ENCODE data around the gene MEIS2. TPM values are rescaled to one million over a fixed set of nuclear protein-coding genes. Genes with fewer than 3 reads are reported as not detected.

The MEIS2 gene
- total and polyA plus RNA-seq, 2 of the 13 experiments (the other 11 are each of a cell fraction or from before 2014, with no cell fraction given): 10.7 to 12.4 TPM

DNA sequence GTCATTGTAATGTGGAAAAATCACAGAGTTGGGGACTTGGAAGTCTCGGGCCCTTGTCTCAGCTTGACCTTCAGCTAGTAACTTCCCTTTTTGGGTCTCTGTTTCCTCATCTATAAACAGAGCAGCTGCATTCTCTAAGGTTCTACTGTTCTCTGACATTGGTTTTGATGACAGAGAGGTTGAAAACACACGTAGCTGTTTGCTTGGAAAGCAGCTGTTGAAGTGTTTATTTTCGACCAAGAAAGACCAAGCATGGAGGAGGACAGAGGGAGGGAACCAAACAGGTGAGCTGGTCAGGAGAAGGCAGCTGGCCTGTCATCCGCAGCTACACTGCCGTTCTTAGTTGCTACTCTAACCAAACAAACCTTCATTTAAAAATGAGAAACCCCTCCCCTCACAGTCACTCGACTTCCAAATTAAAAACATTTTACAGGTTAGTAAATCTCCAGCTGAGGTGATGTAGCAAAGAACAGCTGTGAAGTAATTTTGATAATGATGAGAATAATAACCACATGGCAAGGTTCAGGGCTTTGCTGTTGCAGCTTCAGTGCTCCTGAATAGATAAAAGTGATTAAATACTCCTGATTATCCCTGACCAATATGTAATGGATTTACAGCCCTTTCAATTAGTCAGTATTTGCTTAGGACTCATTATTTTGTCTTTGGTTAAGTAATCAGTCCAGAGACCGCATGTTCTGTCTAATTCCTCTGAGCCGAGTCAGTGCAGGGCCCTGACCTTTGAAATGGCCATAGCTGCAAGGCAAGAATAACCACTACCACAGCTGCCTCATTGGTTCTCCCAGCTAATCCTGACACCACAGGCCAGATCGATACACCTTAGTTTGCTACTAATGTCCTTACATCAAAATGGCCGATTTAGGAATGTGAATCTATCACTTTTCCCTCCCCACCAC lies 65.3 kb downstream of the MEIS2 start (continued):
- TF ChIP-seq, protein P1, sequence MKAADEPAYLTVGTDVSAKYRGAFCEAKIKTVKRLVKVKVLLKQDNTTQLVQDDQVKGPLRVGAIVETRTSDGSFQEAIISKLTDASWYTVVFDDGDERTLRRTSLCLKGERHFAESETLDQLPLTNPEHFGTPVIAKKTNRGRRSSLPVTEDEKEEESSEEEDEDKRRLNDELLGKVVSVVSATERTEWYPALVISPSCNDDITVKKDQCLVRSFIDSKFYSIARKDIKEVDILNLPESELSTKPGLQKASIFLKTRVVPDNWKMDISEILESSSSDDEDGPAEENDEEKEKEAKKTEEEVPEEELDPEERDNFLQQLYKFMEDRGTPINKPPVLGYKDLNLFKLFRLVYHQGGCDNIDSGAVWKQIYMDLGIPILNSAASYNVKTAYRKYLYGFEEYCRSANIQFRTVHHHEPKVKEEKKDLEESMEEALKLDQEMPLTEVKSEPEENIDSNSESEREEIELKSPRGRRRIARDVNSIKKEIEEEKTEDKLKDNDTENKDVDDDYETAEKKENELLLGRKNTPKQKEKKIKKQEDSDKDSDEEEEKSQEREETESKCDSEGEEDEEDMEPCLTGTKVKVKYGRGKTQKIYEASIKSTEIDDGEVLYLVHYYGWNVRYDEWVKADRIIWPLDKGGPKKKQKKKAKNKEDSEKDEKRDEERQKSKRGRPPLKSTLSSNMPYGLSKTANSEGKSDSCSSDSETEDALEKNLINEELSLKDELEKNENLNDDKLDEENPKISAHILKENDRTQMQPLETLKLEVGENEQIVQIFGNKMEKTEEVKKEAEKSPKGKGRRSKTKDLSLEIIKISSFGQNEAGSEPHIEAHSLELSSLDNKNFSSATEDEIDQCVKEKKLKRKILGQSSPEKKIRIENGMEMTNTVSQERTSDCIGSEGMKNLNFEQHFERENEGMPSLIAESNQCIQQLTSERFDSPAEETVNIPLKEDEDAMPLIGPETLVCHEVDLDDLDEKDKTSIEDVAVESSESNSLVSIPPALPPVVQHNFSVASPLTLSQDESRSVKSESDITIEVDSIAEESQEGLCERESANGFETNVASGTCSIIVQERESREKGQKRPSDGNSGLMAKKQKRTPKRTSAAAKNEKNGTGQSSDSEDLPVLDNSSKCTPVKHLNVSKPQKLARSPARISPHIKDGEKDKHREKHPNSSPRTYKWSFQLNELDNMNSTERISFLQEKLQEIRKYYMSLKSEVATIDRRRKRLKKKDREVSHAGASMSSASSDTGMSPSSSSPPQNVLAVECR (CRISPR knock-in tag; IDR thresholded peaks at IDR 0.05; ENCODE audit: borderline replicate concordance): no peak; the same call in 1 of the 2 replicates
- no peak for TF ChIP-seq ZNF878 (CRISPR knock-in tag; IDR thresholded peaks at IDR 0.05)
- no peak for TF ChIP-seq ZNF44 (CRISPR knock-in tag; IDR thresholded peaks at IDR 0.05)
- peak; percentile 79 for TF ChIP-seq PHF21A (CRISPR knock-in tag; IDR thresholded peaks at IDR 0.05)
- TF ChIP-seq, protein P2, sequence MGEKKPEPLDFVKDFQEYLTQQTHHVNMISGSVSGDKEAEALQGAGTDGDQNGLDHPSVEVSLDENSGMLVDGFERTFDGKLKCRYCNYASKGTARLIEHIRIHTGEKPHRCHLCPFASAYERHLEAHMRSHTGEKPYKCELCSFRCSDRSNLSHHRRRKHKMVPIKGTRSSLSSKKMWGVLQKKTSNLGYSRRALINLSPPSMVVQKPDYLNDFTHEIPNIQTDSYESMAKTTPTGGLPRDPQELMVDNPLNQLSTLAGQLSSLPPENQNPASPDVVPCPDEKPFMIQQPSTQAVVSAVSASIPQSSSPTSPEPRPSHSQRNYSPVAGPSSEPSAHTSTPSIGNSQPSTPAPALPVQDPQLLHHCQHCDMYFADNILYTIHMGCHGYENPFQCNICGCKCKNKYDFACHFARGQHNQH (CRISPR knock-in tag; IDR thresholded peaks at IDR 0.05): no peak
- no peak for TF ChIP-seq ZNF282 (IDR thresholded peaks at IDR 0.05; ENCODE audit: partially characterized antibody)
- TF ChIP-seq TBX2 (CRISPR knock-in tag; IDR thresholded peaks at IDR 0.05; ENCODE audit: borderline replicate concordance): peak; percentile 67
- TF ChIP-seq EEA1 (CRISPR knock-in tag; IDR thresholded peaks at IDR 0.05; ENCODE audit: borderline replicate concordance): no peak
- no peak for TF ChIP-seq ZNF263 (CRISPR knock-in tag; IDR thresholded peaks at IDR 0.05)
- TF ChIP-seq, protein P3, sequence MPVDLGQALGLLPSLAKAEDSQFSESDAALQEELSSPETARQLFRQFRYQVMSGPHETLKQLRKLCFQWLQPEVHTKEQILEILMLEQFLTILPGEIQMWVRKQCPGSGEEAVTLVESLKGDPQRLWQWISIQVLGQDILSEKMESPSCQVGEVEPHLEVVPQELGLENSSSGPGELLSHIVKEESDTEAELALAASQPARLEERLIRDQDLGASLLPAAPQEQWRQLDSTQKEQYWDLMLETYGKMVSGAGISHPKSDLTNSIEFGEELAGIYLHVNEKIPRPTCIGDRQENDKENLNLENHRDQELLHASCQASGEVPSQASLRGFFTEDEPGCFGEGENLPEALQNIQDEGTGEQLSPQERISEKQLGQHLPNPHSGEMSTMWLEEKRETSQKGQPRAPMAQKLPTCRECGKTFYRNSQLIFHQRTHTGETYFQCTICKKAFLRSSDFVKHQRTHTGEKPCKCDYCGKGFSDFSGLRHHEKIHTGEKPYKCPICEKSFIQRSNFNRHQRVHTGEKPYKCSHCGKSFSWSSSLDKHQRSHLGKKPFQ (CRISPR knock-in tag; IDR thresholded peaks at IDR 0.05; ENCODE audit: insufficient replicate concordance): no peak
- no peak for TF ChIP-seq CENPX (CRISPR knock-in tag; IDR thresholded peaks at IDR 0.05)
- no peak for TF ChIP-seq ZNF773 (CRISPR knock-in tag; IDR thresholded peaks at IDR 0.05; ENCODE audit: borderline replicate concordance)
- TF ChIP-seq, protein P4, sequence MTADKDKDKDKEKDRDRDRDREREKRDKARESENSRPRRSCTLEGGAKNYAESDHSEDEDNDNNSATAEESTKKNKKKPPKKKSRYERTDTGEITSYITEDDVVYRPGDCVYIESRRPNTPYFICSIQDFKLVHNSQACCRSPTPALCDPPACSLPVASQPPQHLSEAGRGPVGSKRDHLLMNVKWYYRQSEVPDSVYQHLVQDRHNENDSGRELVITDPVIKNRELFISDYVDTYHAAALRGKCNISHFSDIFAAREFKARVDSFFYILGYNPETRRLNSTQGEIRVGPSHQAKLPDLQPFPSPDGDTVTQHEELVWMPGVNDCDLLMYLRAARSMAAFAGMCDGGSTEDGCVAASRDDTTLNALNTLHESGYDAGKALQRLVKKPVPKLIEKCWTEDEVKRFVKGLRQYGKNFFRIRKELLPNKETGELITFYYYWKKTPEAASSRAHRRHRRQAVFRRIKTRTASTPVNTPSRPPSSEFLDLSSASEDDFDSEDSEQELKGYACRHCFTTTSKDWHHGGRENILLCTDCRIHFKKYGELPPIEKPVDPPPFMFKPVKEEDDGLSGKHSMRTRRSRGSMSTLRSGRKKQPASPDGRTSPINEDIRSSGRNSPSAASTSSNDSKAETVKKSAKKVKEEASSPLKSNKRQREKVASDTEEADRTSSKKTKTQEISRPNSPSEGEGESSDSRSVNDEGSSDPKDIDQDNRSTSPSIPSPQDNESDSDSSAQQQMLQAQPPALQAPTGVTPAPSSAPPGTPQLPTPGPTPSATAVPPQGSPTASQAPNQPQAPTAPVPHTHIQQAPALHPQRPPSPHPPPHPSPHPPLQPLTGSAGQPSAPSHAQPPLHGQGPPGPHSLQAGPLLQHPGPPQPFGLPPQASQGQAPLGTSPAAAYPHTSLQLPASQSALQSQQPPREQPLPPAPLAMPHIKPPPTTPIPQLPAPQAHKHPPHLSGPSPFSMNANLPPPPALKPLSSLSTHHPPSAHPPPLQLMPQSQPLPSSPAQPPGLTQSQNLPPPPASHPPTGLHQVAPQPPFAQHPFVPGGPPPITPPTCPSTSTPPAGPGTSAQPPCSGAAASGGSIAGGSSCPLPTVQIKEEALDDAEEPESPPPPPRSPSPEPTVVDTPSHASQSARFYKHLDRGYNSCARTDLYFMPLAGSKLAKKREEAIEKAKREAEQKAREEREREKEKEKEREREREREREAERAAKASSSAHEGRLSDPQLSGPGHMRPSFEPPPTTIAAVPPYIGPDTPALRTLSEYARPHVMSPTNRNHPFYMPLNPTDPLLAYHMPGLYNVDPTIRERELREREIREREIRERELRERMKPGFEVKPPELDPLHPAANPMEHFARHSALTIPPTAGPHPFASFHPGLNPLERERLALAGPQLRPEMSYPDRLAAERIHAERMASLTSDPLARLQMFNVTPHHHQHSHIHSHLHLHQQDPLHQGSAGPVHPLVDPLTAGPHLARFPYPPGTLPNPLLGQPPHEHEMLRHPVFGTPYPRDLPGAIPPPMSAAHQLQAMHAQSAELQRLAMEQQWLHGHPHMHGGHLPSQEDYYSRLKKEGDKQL (CRISPR knock-in tag; IDR thresholded peaks at IDR 0.05; ENCODE audit: low read depth): no peak
- no peak for TF ChIP-seq ELF1 (CRISPR knock-in tag; IDR thresholded peaks at IDR 0.05)
- TF ChIP-seq GTF2F1 (IDR thresholded peaks at IDR 0.05; ENCODE audit: low read length): no peak
- no peak for TF ChIP-seq ZNF382 (CRISPR knock-in tag; IDR thresholded peaks at IDR 0.05; ENCODE audit: borderline replicate concordance)
- TF ChIP-seq KLF11 (CRISPR knock-in tag; IDR thresholded peaks at IDR 0.05): no peak

Measured in HepG2 (cell line).